ENCODE results near the gene CFAP46.

DNA sequence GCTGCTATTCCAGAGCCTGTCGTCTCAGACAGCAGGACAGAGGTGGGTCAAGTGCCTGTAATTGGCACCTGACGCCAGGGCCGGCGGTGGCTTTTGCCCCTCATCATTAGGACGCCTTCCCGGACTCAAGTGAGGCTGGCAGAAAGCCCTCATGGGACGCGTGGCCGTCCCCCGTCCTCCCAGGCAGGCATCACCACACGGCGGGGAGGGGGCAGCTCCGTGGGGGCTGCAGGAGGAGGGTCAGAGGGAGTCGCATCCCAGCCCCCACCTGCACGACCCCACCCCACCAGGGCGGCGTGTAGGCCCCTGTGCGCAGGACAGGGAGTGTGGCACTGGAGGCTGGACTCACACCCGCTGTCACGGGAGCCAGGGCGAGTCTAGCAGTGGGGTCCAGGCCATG, 16.3 kb downstream of the CFAP46 start:
- no peak for TF ChIP-seq EZH2 (IDR thresholded peaks at IDR 0.05; ENCODE audit: borderline replicate concordance, insufficient read depth, low read depth, low read length, poor library complexity, severe bottlenecking)
- no peak for TF ChIP-seq CTCF (IDR thresholded peaks at IDR 0.05)
